Fibroblast of mammary gland (primary cell): ENCODE measurements around the gene DDA1.
A peak's percentile ranks its signal among the peaks of the same experiment; 100 is the strongest.
"Not testable (repeated sequence)": the region's sequence is repeated elsewhere in the genome, so short reads cannot be mapped to it uniquely, and the experiment has no call there.

Experiments
- DNase-seq: peaks from one replicate; pipeline ENCODE4 v3.0.0-alpha.2; 2010; ENCODE audit warnings: low read depth
- H3K4me3 ChIP-seq: 2 replicates; pipeline ENCODE4 v1.5.1; 2011; ENCODE audit warnings: low read depth, mild to moderate bottlenecking, low read length, moderate library complexity; ENCODE audit not compliant: control insufficient read depth
- TF ChIP-seq, protein P1 (sequence below): conservative IDR thresholded peaks from 2 replicates; pipeline ENCODE4 v1.5.1; 2011; ENCODE audit warnings: low read depth, low read length, inconsistent platforms; ENCODE audit not compliant: control insufficient read depth, insufficient read depth

The DDA1 gene

DNA sequence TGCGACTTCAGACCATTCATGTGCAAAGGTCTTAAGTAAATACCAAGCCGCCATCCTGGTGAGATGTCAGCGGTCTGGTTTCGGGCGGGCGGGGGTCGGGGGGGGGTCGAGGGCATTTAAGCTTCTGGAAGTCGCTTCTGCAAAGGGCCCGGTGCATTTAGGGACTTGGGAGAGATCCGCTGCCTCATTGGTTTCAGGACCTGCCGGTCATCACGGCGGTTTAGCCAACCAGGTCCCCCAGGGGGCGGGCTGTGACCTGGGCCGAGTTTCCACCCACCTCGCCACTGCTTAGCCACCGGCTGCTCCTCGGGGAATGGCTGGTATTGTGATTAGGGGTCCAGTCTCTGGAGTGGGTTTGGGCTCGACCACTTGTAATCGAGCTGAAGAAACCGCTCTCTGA is 19.9 kb upstream of the DDA1 start:
- peak; percentile 93 for DNase-seq
- TF ChIP-seq, protein P1, sequence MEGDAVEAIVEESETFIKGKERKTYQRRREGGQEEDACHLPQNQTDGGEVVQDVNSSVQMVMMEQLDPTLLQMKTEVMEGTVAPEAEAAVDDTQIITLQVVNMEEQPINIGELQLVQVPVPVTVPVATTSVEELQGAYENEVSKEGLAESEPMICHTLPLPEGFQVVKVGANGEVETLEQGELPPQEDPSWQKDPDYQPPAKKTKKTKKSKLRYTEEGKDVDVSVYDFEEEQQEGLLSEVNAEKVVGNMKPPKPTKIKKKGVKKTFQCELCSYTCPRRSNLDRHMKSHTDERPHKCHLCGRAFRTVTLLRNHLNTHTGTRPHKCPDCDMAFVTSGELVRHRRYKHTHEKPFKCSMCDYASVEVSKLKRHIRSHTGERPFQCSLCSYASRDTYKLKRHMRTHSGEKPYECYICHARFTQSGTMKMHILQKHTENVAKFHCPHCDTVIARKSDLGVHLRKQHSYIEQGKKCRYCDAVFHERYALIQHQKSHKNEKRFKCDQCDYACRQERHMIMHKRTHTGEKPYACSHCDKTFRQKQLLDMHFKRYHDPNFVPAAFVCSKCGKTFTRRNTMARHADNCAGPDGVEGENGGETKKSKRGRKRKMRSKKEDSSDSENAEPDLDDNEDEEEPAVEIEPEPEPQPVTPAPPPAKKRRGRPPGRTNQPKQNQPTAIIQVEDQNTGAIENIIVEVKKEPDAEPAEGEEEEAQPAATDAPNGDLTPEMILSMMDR, result no peak
- no peak overlapping the region for H3K4me3 ChIP-seq

DNA sequence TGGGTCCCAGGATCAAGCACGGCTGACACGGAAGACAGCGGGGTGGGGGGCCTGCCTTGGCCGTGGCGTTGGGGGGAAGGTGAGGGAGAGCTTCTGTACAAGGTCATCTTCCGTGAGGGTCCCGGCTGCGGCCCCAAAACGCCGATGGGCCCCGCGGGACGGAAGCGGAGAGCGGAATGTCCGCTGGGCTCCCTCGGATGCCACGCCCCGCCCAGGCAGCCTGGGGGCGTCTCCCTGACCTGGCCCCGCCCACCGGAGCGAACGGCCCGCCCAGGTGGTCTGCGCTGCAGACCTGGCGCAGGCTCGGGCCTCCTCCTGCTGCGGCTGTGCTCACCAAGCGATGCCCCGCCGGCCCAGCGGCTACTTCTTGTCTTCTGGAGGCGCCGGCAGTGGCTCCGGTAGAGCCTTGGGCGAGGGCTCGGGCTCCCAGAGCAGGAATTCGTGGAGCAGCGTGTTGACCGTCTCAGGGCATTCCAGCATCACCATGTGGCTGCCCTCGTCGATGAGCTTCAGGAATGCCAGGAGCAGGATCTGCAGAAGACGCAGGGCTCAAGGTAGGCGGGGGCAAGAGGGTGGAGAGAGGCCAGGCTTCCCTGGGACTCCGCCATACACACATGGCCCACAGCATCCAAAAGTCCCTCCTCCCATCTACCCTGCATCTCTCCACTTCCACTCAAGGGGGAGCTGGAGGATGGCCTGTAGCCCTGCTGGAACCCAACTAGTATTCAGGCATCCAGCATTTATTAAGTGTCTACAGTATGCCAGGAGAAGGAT is 16.9 kb upstream of the DDA1 start:
- TF ChIP-seq, protein P1, result peak; percentile 88

DNA sequence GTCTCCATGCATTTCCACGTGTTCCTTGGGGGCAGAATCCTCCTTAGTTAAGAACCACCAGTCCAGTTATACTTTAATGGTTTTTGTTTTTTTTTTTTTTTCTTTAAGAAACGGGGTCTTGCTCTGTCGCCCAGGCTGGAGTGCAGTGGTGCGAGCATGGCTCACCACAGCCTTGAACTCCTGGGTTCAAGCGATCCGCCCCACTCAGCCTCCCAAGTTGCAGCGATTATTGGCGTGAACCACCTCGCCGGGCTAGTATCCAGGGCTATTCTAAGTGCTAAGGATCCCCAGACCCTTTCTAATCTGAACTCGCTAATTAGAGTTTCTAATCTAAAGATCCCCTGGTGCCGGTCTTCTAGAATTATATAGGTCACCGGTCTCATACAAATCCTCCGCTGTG is 15.8 kb upstream of the DDA1 start:
- H3K4me3 ChIP-seq, result no peak overlapping the region
- DNase-seq, result no peak
- TF ChIP-seq, protein P1, result no peak

More for the DNA sequence above, 16.9 kb upstream of the DDA1 start:
- H3K4me3 ChIP-seq, result peak overlapping the region; percentile 69
- peak; percentile 91 for DNase-seq

DNA sequence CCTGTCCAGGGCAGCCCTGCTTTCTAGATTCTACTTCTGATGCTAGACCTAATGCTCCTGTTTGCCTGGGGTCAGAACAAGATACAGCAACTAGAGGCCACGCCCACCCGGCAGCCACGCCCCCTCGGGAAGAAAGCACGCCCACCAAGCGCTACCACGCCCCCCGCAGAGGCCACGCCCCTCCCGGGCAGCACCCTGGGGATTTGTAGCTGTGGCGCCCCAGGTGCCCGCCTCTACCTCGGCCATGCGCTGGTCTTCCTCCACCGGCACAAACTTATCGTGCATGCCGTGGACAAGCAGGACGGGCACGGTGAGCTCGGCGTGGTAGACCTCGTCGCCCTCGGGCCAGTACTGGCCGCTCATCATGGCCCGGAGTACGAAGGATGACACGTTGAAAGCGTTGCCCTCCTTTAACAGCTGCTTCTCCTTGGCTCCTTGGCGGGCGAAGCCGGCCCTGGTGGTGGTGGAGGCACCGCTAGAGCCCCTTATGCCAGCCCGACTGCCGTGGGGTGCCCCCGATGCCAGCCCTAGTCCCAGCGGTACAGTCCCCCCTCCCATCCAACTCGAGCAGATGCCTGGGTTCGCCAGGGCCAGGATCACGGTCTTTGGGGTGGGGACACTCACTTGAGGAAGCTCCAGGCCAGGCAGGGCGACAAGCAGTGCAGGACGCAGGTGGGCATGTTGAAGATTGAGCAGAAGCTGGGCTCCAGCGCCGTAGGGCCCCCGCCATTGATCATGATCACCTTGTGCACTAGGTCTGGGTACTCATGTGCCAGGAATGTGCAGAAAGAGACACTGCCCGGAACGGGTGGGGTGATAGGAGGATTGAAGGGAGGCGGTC is 15.1 kb upstream of the DDA1 start:
- TF ChIP-seq, protein P1, result no peak
- H3K4me3 ChIP-seq, result no peak overlapping the region
- no peak for DNase-seq

DNA sequence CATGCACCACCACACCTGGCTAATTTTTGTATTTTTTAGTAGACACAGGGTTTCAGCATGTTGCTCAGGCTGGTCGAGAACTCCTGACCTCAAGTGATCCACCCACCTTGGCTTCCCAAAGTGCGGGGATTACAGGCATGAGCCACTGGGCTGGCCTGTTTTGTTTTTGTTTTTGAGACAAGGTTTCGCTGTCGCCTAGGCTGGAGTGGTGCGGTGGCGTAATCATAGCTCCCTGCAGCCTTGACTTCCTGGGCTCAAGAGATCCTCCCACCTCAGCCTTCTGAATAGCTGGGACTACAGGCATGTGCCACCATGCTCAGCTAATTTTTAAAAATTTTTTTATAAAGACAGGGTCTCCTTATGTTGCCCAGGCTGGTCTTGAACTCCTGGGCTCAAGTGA is 13.8 kb upstream of the DDA1 start:
- not testable (repeated sequence) for H3K4me3 ChIP-seq, DNase-seq

DNA sequence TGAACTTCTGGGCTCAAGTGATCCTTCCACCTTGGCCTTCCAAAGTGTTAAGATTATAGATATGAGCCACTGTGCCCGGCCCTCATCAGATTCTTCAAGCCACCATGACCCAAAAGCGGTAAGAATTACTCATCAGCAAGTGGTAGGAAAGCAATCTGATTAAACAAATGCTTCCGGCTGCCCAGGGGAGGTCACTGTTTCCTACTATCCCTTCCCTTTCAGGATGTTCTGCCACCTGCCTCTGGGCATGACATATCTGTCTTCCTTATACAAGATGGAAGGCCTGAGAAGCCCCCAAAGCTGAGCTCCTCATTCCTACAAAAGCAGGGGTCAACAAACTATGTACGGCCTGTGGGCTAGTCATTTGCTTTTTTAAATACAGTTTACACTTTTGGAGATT is 13.1 kb upstream of the DDA1 start:
- H3K4me3 ChIP-seq, result no peak overlapping the region
- DNase-seq, result peak; percentile 30
- TF ChIP-seq, protein P1, result no peak

DNA sequence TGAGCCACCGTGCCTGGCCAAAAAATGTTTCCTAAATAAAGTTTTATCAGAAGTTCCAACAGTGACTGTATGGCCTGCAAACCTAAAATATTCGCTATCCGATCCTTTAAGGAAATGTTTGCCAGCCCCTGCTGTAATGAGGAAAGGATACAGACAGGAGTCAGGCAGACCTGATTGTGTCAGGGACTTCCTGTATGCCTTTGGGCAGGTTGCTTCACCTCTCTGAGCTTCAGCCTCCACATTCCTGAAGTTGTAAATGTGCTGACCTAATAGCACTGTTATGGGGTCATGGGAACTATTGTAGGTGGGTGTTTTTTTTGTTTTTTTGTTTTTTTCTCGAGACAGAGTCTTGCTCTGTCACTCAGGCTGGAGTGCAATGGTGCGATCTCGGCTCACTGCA is 12.4 kb upstream of the DDA1 start:
- H3K4me3 ChIP-seq, result no peak overlapping the region
- TF ChIP-seq, protein P1, result no peak
- DNase-seq, result no peak
